CD8-positive, alpha-beta memory T cell (primary cell): Measurements from ENCODE around the gene STX7. TPM values are rescaled to one million over a fixed set of nuclear protein-coding genes. Genes with fewer than 3 reads are reported as not detected.

Experiments
- CTCF ChIA-PET: fragments of 350-600 bp; sonication (Branson Sonifier 250); formaldehyde crosslinking; loops from one replicate; lab custom pipeline; 2021; ENCODE audit warnings: antibody characterized with exemption; lab: Charles Lee
- POLR2A ChIA-PET: fragments of 350-600 bp; sonication (Branson Sonifier 250); formaldehyde crosslinking; loops from one replicate; lab custom pipeline; 2021; ENCODE audit warnings: antibody characterized with exemption; lab: Charles Lee
- DNase-seq, 5 donors: peaks; one replicate each; pipeline versions ENCODE4 v3.0.0 to v3.0.0-alpha.2; 2020 to 2022; ENCODE audit warnings: mixed read lengths in 1 of 5
- H3K27ac ChIP-seq: one replicate; pipeline ENCODE4 v1.7.0; 2013; ENCODE audit warnings: low read depth, mild to moderate bottlenecking, low read length, moderate library complexity
- H3K27me3 ChIP-seq: 2 replicates; pipeline ENCODE4 v1.7.0; 2013; ENCODE audit warnings: low read length, mild to moderate bottlenecking; ENCODE audit not compliant: insufficient read depth, poor library complexity, severe bottlenecking
- H3K36me3 ChIP-seq: 2 replicates; pipeline ENCODE4 v1.7.0; 2013; ENCODE audit warnings: mild to moderate bottlenecking, low read length, moderate library complexity; ENCODE audit not compliant: insufficient read depth
- H3K4me1 ChIP-seq: 2 replicates; pipeline ENCODE4 v1.7.0; 2013; ENCODE audit warnings: mild to moderate bottlenecking, low read length, moderate library complexity; ENCODE audit not compliant: insufficient read depth
- H3K4me3 ChIP-seq: 2 replicates; pipeline ENCODE4 v1.7.0; 2013; ENCODE audit warnings: mild to moderate bottlenecking, low read length
- H3K9me3 ChIP-seq: 2 replicates; pipeline ENCODE4 v1.7.0; 2013; ENCODE audit warnings: mild to moderate bottlenecking, low read length
- H3K27ac Mint-ChIP-seq, 8 donors: one replicate each; pipeline ENCODE4 v1.8.0; 2020 to 2021; ENCODE audit warnings: mixed read lengths in 8 of 8, mild to moderate bottlenecking in 6 of 8, inconsistent platforms in 3 of 8, moderate library complexity in 3 of 8
- H3K27me3 Mint-ChIP-seq, 2 donors: one replicate each; pipeline ENCODE4 v1.8.0; 2020 to 2021; ENCODE audit warnings: mixed read lengths in 2 of 2, mild to moderate bottlenecking in 1 of 2, moderate library complexity in 1 of 2
- H3K36me3 Mint-ChIP-seq, 3 donors: one replicate each; pipeline ENCODE4 v1.8.0; 2020 to 2021; ENCODE audit warnings: mixed read lengths in 3 of 3, inconsistent platforms in 1 of 3, mild to moderate bottlenecking in 1 of 3
- H3K4me1 Mint-ChIP-seq, 3 donors: one replicate each; pipeline ENCODE4 v1.8.0; 2020 to 2021; ENCODE audit warnings: mixed read lengths in 3 of 3, inconsistent platforms in 1 of 3, mild to moderate bottlenecking in 1 of 3
- H3K4me3 Mint-ChIP-seq, 7 donors: one replicate each; pipeline ENCODE4 v1.8.0; 2020 to 2021; ENCODE audit warnings: mixed read lengths in 7 of 7, mild to moderate bottlenecking in 6 of 7, moderate library complexity in 4 of 7, inconsistent platforms in 2 of 7
- H3K9me3 Mint-ChIP-seq, 5 donors: one replicate each; pipeline ENCODE4 v1.8.0; 2020 to 2022; ENCODE audit warnings: mixed read lengths in 5 of 5, mild to moderate bottlenecking in 3 of 5, moderate library complexity in 2 of 5, inconsistent platforms in 1 of 5
- polyA plus RNA-seq: library from polyadenylated mRNA; unstranded; fragments of 300-500 nt; fragmentation: Illumina TruSeq; gene quantifications from one replicate; pipeline ENCODE4 v1.2.3, GENCODE V29; 2021
- total RNA-seq, 2 experiments: library from RNA; stranded (reverse); gene quantifications; one replicate each; pipeline ENCODE4 v1.2.3, GENCODE V29; 2021

STX7 gene
- total and polyA plus RNA-seq, 3 experiments from 2014 or later, result 11.4 to 25.1 (median 19.0) TPM

- H3K9me3 ChIP-seq, result no peaks in the 10 kb centered on the region
- peak overlapping the region in 1 of 8 donors; percentile 64 for H3K27ac Mint-ChIP-seq
- H3K4me1 Mint-ChIP-seq, result no peaks in the 10 kb centered on the region
- H3K9me3 Mint-ChIP-seq, result peaks cover 6 to 23% (median 17%) of the 10 kb centered on the region in 5 donors
- H3K27me3 ChIP-seq, result no peaks in the 10 kb centered on the region
- no peak overlapping the region for H3K4me3 ChIP-seq
- H3K36me3 ChIP-seq, result no peaks in the 10 kb centered on the region
- ChIA-PET POLR2A (no interaction called here), CTCF (no interaction called here)
- no peak for DNase-seq
- no peak overlapping the region for H3K4me3 Mint-ChIP-seq
- no peaks in the 10 kb centered on the region for H3K4me1 ChIP-seq
- no peaks in the 10 kb centered on the region for H3K36me3 Mint-ChIP-seq
- H3K27ac ChIP-seq, result no peak overlapping the region
- peaks cover 3 to 12% of the 10 kb centered on the region in 2 donors for H3K27me3 Mint-ChIP-seq
Measured at GRCh38 chr6:132418235-132418965, 94.5 kb downstream of the STX7 start.

GRCh38 chr6:132414761-132415160 lies 98.2 kb downstream of the STX7 start:
- ChIA-PET CTCF (no interaction called here), POLR2A (no interaction called here)
- Histone ChIP-seq H3K27me3 (no peaks in the 10 kb centered on the region), H3K4me1 (no peaks in the 10 kb centered on the region), H3K9me3 (no peaks in the 10 kb centered on the region), H3K27ac (no peak overlapping the region), H3K4me3 (no peak overlapping the region), H3K36me3 (no peaks in the 10 kb centered on the region)
- H3K27me3 Mint-ChIP-seq, result peaks cover 3 to 32% of the 10 kb centered on the region in 2 donors
- DNase-seq, result no peak
- H3K4me3 Mint-ChIP-seq, result no peak overlapping the region
- no peaks in the 10 kb centered on the region for H3K36me3 Mint-ChIP-seq
- H3K4me1 Mint-ChIP-seq, result no peaks in the 10 kb centered on the region
- H3K9me3 Mint-ChIP-seq, result peaks cover 0 to 4% (median 2%) of the 10 kb centered on the region in 5 donors
- H3K27ac Mint-ChIP-seq, result no peak overlapping the region

GRCh38 chr6:132414322-132414721 lies 98.6 kb downstream of the STX7 start:
- Histone ChIP-seq H3K36me3 (no peaks in the 10 kb centered on the region), H3K4me3 (no peak overlapping the region), H3K9me3 (no peaks in the 10 kb centered on the region), H3K27me3 (no peaks in the 10 kb centered on the region), H3K4me1 (no peaks in the 10 kb centered on the region), H3K27ac (no peak overlapping the region)
- Mint-ChIP-seq H3K4me1 (no peaks in the 10 kb centered on the region), H3K36me3 (no peaks in the 10 kb centered on the region), H3K9me3 (peaks cover 0 to 4% (median 2%) of the 10 kb centered on the region in 5 donors), H3K4me3 (no peak overlapping the region), H3K27ac (no peak overlapping the region), H3K27me3 (peaks cover 3 to 32% of the 10 kb centered on the region in 2 donors)
- ChIA-PET POLR2A (no interaction called here), CTCF (no interaction called here)
- no peak for DNase-seq

- Mint-ChIP-seq H3K9me3 (peaks cover 0 to 4% (median 0%) of the 10 kb centered on the region in 5 donors), H3K27me3 (peaks cover 3 to 32% of the 10 kb centered on the region in 2 donors), H3K36me3 (no peaks in the 10 kb centered on the region), H3K27ac (no peak overlapping the region), H3K4me1 (no peaks in the 10 kb centered on the region), H3K4me3 (no peak overlapping the region)
- Histone ChIP-seq H3K27me3 (no peaks in the 10 kb centered on the region), H3K9me3 (no peaks in the 10 kb centered on the region), H3K4me1 (no peaks in the 10 kb centered on the region), H3K27ac (no peak overlapping the region), H3K36me3 (no peaks in the 10 kb centered on the region), H3K4me3 (no peak overlapping the region)
- CTCF ChIA-PET, result no interaction called here
- DNase-seq, result no peak
- POLR2A ChIA-PET, result no interaction called here
Measured at GRCh38 chr6:132413499-132413802, 99.5 kb downstream of the STX7 start.

GRCh38 chr6:132412656-132413498 lies 100.0 kb downstream of the STX7 start:
- ChIA-PET POLR2A (no interaction called here), CTCF (no interaction called here)
- H3K27ac ChIP-seq, result no peak overlapping the region
- Mint-ChIP-seq H3K9me3 (peaks cover 0 to 4% (median 0%) of the 10 kb centered on the region in 5 donors), H3K27ac (no peak overlapping the region), H3K36me3 (no peaks in the 10 kb centered on the region), H3K4me1 (no peaks in the 10 kb centered on the region), H3K4me3 (no peak overlapping the region), H3K27me3 (peaks cover 3 to 32% of the 10 kb centered on the region in 2 donors)
- no peaks in the 10 kb centered on the region for H3K4me1 ChIP-seq
- H3K4me3 ChIP-seq, result no peak overlapping the region
- no peaks in the 10 kb centered on the region for H3K27me3 ChIP-seq
- no peaks in the 10 kb centered on the region for H3K36me3 ChIP-seq
- no peaks in the 10 kb centered on the region for H3K9me3 ChIP-seq
- no peak for DNase-seq

- peaks cover 8 to 36% of the 10 kb centered on the region in 2 donors for H3K27me3 Mint-ChIP-seq
Measured at GRCh38 chr6:132411296-132411695, 101.6 kb downstream of the STX7 start.

GRCh38 chr6:132410830-132411229 lies 102.1 kb downstream of the STX7 start:
- Histone ChIP-seq H3K27ac (no peak overlapping the region), H3K4me1 (no peaks in the 10 kb centered on the region), H3K9me3 (no peaks in the 10 kb centered on the region), H3K36me3 (no peaks in the 10 kb centered on the region), H3K4me3 (no peak overlapping the region), H3K27me3 (no peaks in the 10 kb centered on the region)
- no peaks in the 10 kb centered on the region for H3K4me1 Mint-ChIP-seq
- ChIA-PET POLR2A (no interaction called here), CTCF (no interaction called here)
- no peaks in the 10 kb centered on the region for H3K9me3 Mint-ChIP-seq
- H3K36me3 Mint-ChIP-seq, result no peaks in the 10 kb centered on the region
- H3K27me3 Mint-ChIP-seq, result peaks cover 8 to 40% of the 10 kb centered on the region in 2 donors
- H3K27ac Mint-ChIP-seq, result no peak overlapping the region
- DNase-seq, result no peak
- no peak overlapping the region for H3K4me3 Mint-ChIP-seq

More at GRCh38 chr6:132411296-132411695, 101.6 kb downstream of the STX7 start:
- Histone ChIP-seq H3K27me3 (no peaks in the 10 kb centered on the region), H3K4me1 (no peaks in the 10 kb centered on the region), H3K9me3 (no peaks in the 10 kb centered on the region), H3K27ac (no peak overlapping the region), H3K4me3 (no peak overlapping the region), H3K36me3 (no peaks in the 10 kb centered on the region)
- ChIA-PET POLR2A (no interaction called here), CTCF (no interaction called here)
- Mint-ChIP-seq H3K36me3 (no peaks in the 10 kb centered on the region), H3K27ac (no peak overlapping the region), H3K4me3 (no peak overlapping the region), H3K9me3 (peaks cover 0 to 2% (median 0%) of the 10 kb centered on the region in 5 donors), H3K4me1 (no peaks in the 10 kb centered on the region)
- DNase-seq, result no peak
